HEK293T (cell line): Measurements from ENCODE around the gene CDK12.

Experiments used
- BHLHE40 ChIP-seq: fragments of 450-650 bp; IDR thresholded peaks from 2 replicates; pipeline ENCODE4 v1.6.1; 2016; ENCODE audit warnings: mild to moderate bottlenecking, moderate library complexity, borderline replicate concordance
- CTBP1 ChIP-seq: fragments of 450-650 bp; IDR thresholded peaks from 2 replicates; pipeline ENCODE4 v1.6.1; 2016; ENCODE audit warnings: borderline replicate concordance
- ELF4 ChIP-seq: fragments of 450-650 bp; IDR thresholded peaks from 2 replicates; pipeline ENCODE4 v1.6.1; 2017; ENCODE audit warnings: antibody characterized with exemption
- FOXM1 ChIP-seq: fragments of 450-650 bp; IDR thresholded peaks from 2 replicates; pipeline ENCODE4 v1.6.1; 2017; ENCODE audit warnings: mild to moderate bottlenecking, borderline replicate concordance
- SP1 ChIP-seq: fragments of 450-650 bp; IDR thresholded peaks from 2 replicates; pipeline ENCODE4 v1.6.1; 2017
- SUZ12 ChIP-seq: fragments of 450-650 bp; IDR thresholded peaks from 2 replicates; pipeline ENCODE4 v1.6.1; 2016; ENCODE audit warnings: mild to moderate bottlenecking
- TARDBP ChIP-seq: fragments of 450-650 bp; IDR thresholded peaks from 2 replicates; pipeline ENCODE4 v1.6.1; 2016
- ZNF384 ChIP-seq: fragments of 450-650 bp; IDR thresholded peaks from 2 replicates; pipeline ENCODE4 v1.6.1; 2016
- TF ChIP-seq, protein P1 (sequence below): fragments of 450-650 bp; IDR thresholded peaks from 2 replicates; pipeline ENCODE4 v1.6.1; 2016

DNA sequence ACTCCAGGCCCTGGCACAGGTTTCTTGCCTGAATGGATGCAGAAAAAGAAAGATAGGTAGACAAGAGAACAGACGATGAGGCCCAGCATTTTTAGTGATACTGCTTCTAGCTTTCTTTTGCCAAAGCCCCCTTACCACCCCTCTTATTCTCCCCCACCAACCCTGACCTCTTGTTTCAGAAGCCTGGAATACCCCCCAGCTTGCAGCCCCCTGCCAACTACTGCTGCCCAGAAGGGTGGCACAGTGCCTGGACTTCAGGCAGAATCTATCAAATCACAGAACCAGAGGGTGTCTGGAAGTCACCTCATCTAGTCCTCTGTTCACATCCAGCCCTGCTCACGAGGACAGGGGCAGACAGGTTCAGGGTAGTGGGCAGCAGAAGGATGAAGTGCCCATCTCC lies 110.8 kb downstream of the CDK12 start:
- TF ChIP-seq, protein P1, sequence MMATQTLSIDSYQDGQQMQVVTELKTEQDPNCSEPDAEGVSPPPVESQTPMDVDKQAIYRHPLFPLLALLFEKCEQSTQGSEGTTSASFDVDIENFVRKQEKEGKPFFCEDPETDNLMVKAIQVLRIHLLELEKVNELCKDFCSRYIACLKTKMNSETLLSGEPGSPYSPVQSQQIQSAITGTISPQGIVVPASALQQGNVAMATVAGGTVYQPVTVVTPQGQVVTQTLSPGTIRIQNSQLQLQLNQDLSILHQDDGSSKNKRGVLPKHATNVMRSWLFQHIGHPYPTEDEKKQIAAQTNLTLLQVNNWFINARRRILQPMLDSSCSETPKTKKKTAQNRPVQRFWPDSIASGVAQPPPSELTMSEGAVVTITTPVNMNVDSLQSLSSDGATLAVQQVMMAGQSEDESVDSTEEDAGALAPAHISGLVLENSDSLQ = no peak
- TF ChIP-seq SUZ12 (no peak), SP1 (no peak), BHLHE40 (no peak), ELF4 (no peak), ZNF384 (no peak), TARDBP (no peak), CTBP1 (no peak), FOXM1 (no peak)
